Measurements from ENCODE around the gene TMEM131. TPM values are rescaled to one million over a fixed set of nuclear protein-coding genes. Genes with fewer than 3 reads are reported as not detected.
"Not testable (repeated sequence)": the region's sequence is repeated elsewhere in the genome, so short reads cannot be mapped to it uniquely, and the experiment has no call there.

TMEM131 gene
- total RNA-seq, 1 donor: 43.6 TPM

DNA sequence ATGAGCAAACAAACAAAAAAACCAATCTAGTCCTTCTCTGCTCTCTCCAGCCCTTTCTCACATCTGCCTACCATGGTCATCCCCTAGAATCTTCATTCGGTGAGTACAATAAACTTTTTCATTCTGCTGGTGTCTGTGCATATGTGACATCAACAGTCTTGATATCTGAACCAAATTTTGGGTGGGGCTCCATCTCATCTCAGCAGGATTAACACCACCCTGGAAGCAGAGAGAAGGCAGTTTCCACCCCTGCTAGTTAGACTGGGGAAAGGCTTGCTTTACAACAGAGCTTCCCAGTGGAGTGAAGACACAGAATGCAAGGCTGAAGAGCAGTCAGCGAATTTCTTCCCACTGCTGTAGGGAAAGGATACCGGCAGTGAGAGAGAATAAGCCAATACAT, 116.9 kb downstream of the TMEM131 start:
- no peak overlapping the region for H3K4me3 ChIP-seq (ENCODE audit: low read depth, low read length)
- no peak for DNase-seq (ENCODE audit: low read depth)
- TF ChIP-seq, protein P1, sequence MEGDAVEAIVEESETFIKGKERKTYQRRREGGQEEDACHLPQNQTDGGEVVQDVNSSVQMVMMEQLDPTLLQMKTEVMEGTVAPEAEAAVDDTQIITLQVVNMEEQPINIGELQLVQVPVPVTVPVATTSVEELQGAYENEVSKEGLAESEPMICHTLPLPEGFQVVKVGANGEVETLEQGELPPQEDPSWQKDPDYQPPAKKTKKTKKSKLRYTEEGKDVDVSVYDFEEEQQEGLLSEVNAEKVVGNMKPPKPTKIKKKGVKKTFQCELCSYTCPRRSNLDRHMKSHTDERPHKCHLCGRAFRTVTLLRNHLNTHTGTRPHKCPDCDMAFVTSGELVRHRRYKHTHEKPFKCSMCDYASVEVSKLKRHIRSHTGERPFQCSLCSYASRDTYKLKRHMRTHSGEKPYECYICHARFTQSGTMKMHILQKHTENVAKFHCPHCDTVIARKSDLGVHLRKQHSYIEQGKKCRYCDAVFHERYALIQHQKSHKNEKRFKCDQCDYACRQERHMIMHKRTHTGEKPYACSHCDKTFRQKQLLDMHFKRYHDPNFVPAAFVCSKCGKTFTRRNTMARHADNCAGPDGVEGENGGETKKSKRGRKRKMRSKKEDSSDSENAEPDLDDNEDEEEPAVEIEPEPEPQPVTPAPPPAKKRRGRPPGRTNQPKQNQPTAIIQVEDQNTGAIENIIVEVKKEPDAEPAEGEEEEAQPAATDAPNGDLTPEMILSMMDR (IDR thresholded peaks at IDR 0.05; ENCODE audit: insufficient read depth, low read depth, low read length): no peak

GRCh38 chr2:97878317-97878716, 117.4 kb downstream of the TMEM131 start:
- DNase-seq (ENCODE audit: low read depth); H3K4me3 ChIP-seq (ENCODE audit: low read depth, low read length): not testable (repeated sequence)

DNA sequence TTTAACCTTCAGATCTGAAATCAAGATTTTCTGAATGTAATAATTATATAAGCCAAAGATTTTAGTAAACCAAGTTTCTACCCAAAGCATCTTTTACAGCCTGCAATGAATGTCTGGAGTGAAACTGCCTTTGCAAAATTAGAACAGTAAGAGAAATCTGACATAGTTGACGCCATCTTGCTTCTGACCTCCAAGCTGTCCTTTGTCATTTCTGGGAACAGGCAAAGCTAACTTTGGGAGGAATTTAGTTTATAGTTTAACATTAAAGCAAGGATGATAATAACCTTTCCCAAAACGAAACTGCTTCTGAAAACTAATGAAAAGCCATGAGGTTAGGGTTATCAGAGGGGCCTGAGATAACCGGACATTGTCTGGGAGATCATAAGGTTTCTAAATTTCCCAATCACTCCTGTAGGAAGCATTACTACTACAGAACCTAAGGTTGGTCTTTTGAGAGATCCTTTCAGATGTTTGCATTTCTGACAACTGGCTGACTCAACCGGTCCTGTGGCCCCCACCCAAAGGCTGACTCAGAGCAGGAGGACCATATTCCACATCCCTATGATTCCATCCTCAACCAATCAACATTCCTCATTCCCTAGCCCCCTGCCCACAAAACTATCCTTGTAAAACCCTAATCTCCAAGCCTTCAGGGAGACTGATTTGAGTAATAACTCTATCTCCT, 124.5 kb downstream of the TMEM131 start:
- peak; percentile 94 for DNase-seq (ENCODE audit: low read depth)
- TF ChIP-seq, protein P1 (IDR thresholded peaks at IDR 0.05; ENCODE audit: insufficient read depth, low read depth, low read length): no peak
- no peak overlapping the region for H3K4me3 ChIP-seq (ENCODE audit: low read depth, low read length)

- peak; percentile 89 for DNase-seq (ENCODE audit: low read depth)
- TF ChIP-seq, protein P1 (IDR thresholded peaks at IDR 0.05; ENCODE audit: insufficient read depth, low read depth, low read length): no peak
- H3K4me3 ChIP-seq (ENCODE audit: low read depth, low read length): no peak overlapping the region
Measured at GRCh38 chr2:97870396-97870843, 125.3 kb downstream of the TMEM131 start.

GRCh38 chr2:97869722-97870346, 125.9 kb downstream of the TMEM131 start:
- DNase-seq (ENCODE audit: low read depth): no peak
- TF ChIP-seq, protein P1 (IDR thresholded peaks at IDR 0.05; ENCODE audit: insufficient read depth, low read depth, low read length): no peak
- peak overlapping the region; percentile 7 for H3K4me3 ChIP-seq (ENCODE audit: low read depth, low read length)

- DNase-seq (ENCODE audit: low read depth): peak; percentile 88
- H3K4me3 ChIP-seq (ENCODE audit: low read depth, low read length): peak overlapping the region; percentile 7
- TF ChIP-seq, protein P1 (IDR thresholded peaks at IDR 0.05; ENCODE audit: insufficient read depth, low read depth, low read length): no peak
Measured at GRCh38 chr2:97868986-97869721, 126.6 kb downstream of the TMEM131 start.

GRCh38 chr2:97863829-97864228, 131.9 kb downstream of the TMEM131 start:
- no peak for DNase-seq (ENCODE audit: low read depth)

More at GRCh38 chr2:97863829-97864228, 131.9 kb downstream of the TMEM131 start:
- no peak overlapping the region for H3K4me3 ChIP-seq (ENCODE audit: low read depth, low read length)
- TF ChIP-seq, protein P1 (IDR thresholded peaks at IDR 0.05; ENCODE audit: insufficient read depth, low read depth, low read length): no peak

Data from fibroblast of villous mesenchyme (primary cell).